ENCODE data around the gene SH2D4B. TPM values are rescaled to one million over a fixed set of nuclear protein-coding genes. Genes with fewer than 3 reads are reported as not detected.

SH2D4B gene
- total RNA-seq, 1 experiment from 2014 or later = 0.07 TPM

GRCh38 chr10:80646366-80646765, 108.7 kb downstream of the SH2D4B start:
- Histone ChIP-seq H3K27me3 (ENCODE audit: insufficient read depth, low read length) (no peaks in the 10 kb centered on the region), H2BK20ac (ENCODE audit: low read depth, low read length, poor library complexity, severe bottlenecking) (no peak overlapping the region), H3K79me1 (ENCODE audit: insufficient read depth, low read depth, low read length, poor library complexity, severe bottlenecking) (no peaks in the 10 kb centered on the region), H2AK5ac (ENCODE audit: insufficient read length, low read length) (no peak overlapping the region), H3K18ac (ENCODE audit: insufficient read length, low read depth, low read length) (no peak overlapping the region), H2AFZ (ENCODE audit: low read length) (no peak overlapping the region), H3K4me1 (ENCODE audit: insufficient read depth, low read length) (no peaks in the 10 kb centered on the region), H3K4ac (ENCODE audit: low read depth, low read length) (no peak overlapping the region), H2BK12ac (ENCODE audit: insufficient read length, low read depth, low read length) (no peak overlapping the region), H3K23me2 (ENCODE audit: insufficient read length, low read depth, low read length, poor library complexity, severe bottlenecking) (no peaks in the 10 kb centered on the region), H3K9ac (ENCODE audit: extremely low read depth, insufficient read length, low read length) (no peak overlapping the region), H4K20me1 (ENCODE audit: control insufficient read depth, insufficient read depth, insufficient read length) (no peaks in the 10 kb centered on the region), H2BK5ac (ENCODE audit: insufficient read length, low read length) (no peak overlapping the region), H3K56ac (ENCODE audit: insufficient read length, low read depth, low read length) (no peak overlapping the region), H3K27ac (ENCODE audit: insufficient read length, low read depth, low read length) (no peak overlapping the region), H3K4me2 (ENCODE audit: insufficient read depth, insufficient read length, low read length) (no peak overlapping the region), H3T11ph (ENCODE audit: low read length) (no peak overlapping the region), H3K9me3 (ENCODE audit: control insufficient read depth, low read depth, low read length) (no peaks in the 10 kb centered on the region), H3K14ac (ENCODE audit: insufficient read depth, low read length) (no peak overlapping the region), H4K8ac (replicated peaks; ENCODE audit: insufficient read length, low read depth, low read length) (no peak overlapping the region), H4K5ac (ENCODE audit: insufficient read length, low read depth, low read length) (no peak overlapping the region), H2BK15ac (ENCODE audit: low read depth, low read length) (no peak overlapping the region), H2BK120ac (ENCODE audit: low read depth, low read length, poor library complexity, severe bottlenecking) (no peak overlapping the region), H3K79me2 (ENCODE audit: insufficient read depth, low read length) (no peaks in the 10 kb centered on the region), H3K23ac (ENCODE audit: insufficient read length, low read depth, low read length) (no peak overlapping the region), H4K91ac (ENCODE audit: insufficient read length, low read depth, low read length) (no peak overlapping the region)
- Mint-ChIP-seq H3K36me3 (ENCODE audit: insufficient read depth in 1 of 3, low read depth in 3 of 3) (no peaks in the 10 kb centered on the region), H3K27ac (no peak overlapping the region; a peak in 1 of 7 replicates), H3K9me3 (no peaks in the 10 kb centered on the region), H3K4me1 (no peaks in the 10 kb centered on the region), H3K4me3 (no peak overlapping the region), H3K27me3 (ENCODE audit: low read depth) (peaks cover 2% of the 10 kb centered on the region)
- no peak for TF ChIP-seq CTCF (conservative IDR thresholded peaks at IDR 0.05)
- no peak for DNase-seq
